ENCODE measurements around the gene NME5. TPM values are rescaled to one million over a fixed set of nuclear protein-coding genes. Genes with fewer than 3 reads are reported as not detected.
"Not testable (repeated sequence)": the region's sequence is repeated elsewhere in the genome, so short reads cannot be mapped to it uniquely, and the experiment has no call there.

The NME5 gene
- total and polyA plus RNA-seq, 10 donors: 0.13 to 1.3 (median 0.51) TPM; not detected in 4

- DNase-seq: no peak
- H3K4me3 ChIP-seq: no peak overlapping the region
- no peaks in the 10 kb centered on the region for H3K4me1 ChIP-seq
- peaks cover 27 to 100% (median 100%) of the 10 kb centered on the region in 6 donors for H3K36me3 ChIP-seq
- H3K27me3 ChIP-seq (replicated peaks in 1 of 7): no peaks in the 10 kb centered on the region
- no peaks in the 10 kb centered on the region for H3K9me3 ChIP-seq
- intact Hi-C loops (cut with DNase I; ENCODE audit: low total_unique reads): no loop called here
- no peak for TF ChIP-seq CTCF (IDR thresholded peaks at IDR 0.05 in 8 of 11, conservative IDR thresholded peaks at IDR 0.05 in 3 of 11)
- TF ChIP-seq POLR2A (IDR thresholded peaks at IDR 0.05): no peak
- no peak for TF ChIP-seq POLR2AphosphoS5 (IDR thresholded peaks at IDR 0.05)
- H3K27ac ChIP-seq: no peak overlapping the region
Observed at GRCh38 chr5:138163721-138164120, 24.5 kb upstream of the NME5 start.

- intact Hi-C loops (cut with DNase I; ENCODE audit: low total_unique reads): no loop called here
- Histone ChIP-seq H3K9me3 (no peaks in the 10 kb centered on the region), H3K36me3 (peaks cover 24 to 100% (median 97%) of the 10 kb centered on the region in 6 donors), H3K27me3 (replicated peaks in 1 of 7) (no peaks in the 10 kb centered on the region), H3K4me3 (no peak overlapping the region), H3K4me1 (no peaks in the 10 kb centered on the region), H3K27ac (no peak overlapping the region)
- 94 to 98% (median 96%) methylated on average over 4 of the region's 4 CpGs for WGBS, 5 donors
- TF ChIP-seq POLR2A (IDR thresholded peaks at IDR 0.05) (no peak), POLR2AphosphoS5 (IDR thresholded peaks at IDR 0.05) (no peak), CTCF (IDR thresholded peaks at IDR 0.05 in 8 of 11, conservative IDR thresholded peaks at IDR 0.05 in 3 of 11) (no peak)
- no peak for DNase-seq
Observed at GRCh38 chr5:138160706-138161105, 21.5 kb upstream of the NME5 start.

GRCh38 chr5:138159666-138160065 lies 20.4 kb upstream of the NME5 start:
- no peaks in the 10 kb centered on the region for H3K4me1 ChIP-seq
- no peaks in the 10 kb centered on the region for H3K27me3 ChIP-seq (replicated peaks in 1 of 7)
- intact Hi-C loops (cut with DNase I; ENCODE audit: low total_unique reads): no loop called here
- no peak overlapping the region for H3K4me3 ChIP-seq
- TF ChIP-seq CTCF (IDR thresholded peaks at IDR 0.05 in 8 of 11, conservative IDR thresholded peaks at IDR 0.05 in 3 of 11) (no peak), POLR2A (IDR thresholded peaks at IDR 0.05) (no peak), POLR2AphosphoS5 (IDR thresholded peaks at IDR 0.05) (no peak)
- no peak overlapping the region for H3K27ac ChIP-seq
- H3K36me3 ChIP-seq: peaks cover 20 to 91% (median 88%) of the 10 kb centered on the region in 6 donors
- no peak for DNase-seq
- no peaks in the 10 kb centered on the region for H3K9me3 ChIP-seq
- WGBS, 5 donors: 90 to 96% (median 92%) methylated on average over 5 of the region's 5 CpGs

- no peak for DNase-seq
- 92 to 100% (median 100%) methylated on average over 1 of the region's 1 CpG for WGBS, 5 donors
- peaks cover 9 to 71% (median 68%) of the 10 kb centered on the region in 6 donors for H3K36me3 ChIP-seq
- no peaks in the 10 kb centered on the region for H3K4me1 ChIP-seq
- intact Hi-C loops (cut with DNase I; ENCODE audit: low total_unique reads): no loop called here
- H3K27me3 ChIP-seq (replicated peaks in 1 of 7): no peaks in the 10 kb centered on the region
- TF ChIP-seq CTCF (IDR thresholded peaks at IDR 0.05 in 8 of 11, conservative IDR thresholded peaks at IDR 0.05 in 3 of 11) (no peak), POLR2A (IDR thresholded peaks at IDR 0.05) (no peak), POLR2AphosphoS5 (IDR thresholded peaks at IDR 0.05) (no peak)
- H3K9me3 ChIP-seq: no peaks in the 10 kb centered on the region
- no peak overlapping the region for H3K27ac ChIP-seq
- no peak overlapping the region for H3K4me3 ChIP-seq
Observed at GRCh38 chr5:138157626-138158025, 18.4 kb upstream of the NME5 start.

GRCh38 chr5:138155977-138156376 lies 16.7 kb upstream of the NME5 start:
- H3K9me3 ChIP-seq; DNase-seq; H3K4me3 ChIP-seq; H3K4me1 ChIP-seq; H3K27ac ChIP-seq; intact Hi-C loops (cut with DNase I; ENCODE audit: low total_unique reads); H3K27me3 ChIP-seq (replicated peaks in 1 of 7): not testable (repeated sequence)
- peaks cover 0 to 54% (median 51%) of the 10 kb centered on the region in 6 donors for H3K36me3 ChIP-seq
- WGBS, 5 donors: 95 to 99% (median 98%) methylated on average over 9 of the region's 9 CpGs
